ENCODE measurements around the gene LRFN3. TPM values are rescaled to one million over a fixed set of nuclear protein-coding genes. Genes with fewer than 3 reads are reported as not detected.

The LRFN3 gene
- total and polyA plus RNA-seq, 9 donors, result 6.4 to 31.2 (median 20.8) TPM

DNA sequence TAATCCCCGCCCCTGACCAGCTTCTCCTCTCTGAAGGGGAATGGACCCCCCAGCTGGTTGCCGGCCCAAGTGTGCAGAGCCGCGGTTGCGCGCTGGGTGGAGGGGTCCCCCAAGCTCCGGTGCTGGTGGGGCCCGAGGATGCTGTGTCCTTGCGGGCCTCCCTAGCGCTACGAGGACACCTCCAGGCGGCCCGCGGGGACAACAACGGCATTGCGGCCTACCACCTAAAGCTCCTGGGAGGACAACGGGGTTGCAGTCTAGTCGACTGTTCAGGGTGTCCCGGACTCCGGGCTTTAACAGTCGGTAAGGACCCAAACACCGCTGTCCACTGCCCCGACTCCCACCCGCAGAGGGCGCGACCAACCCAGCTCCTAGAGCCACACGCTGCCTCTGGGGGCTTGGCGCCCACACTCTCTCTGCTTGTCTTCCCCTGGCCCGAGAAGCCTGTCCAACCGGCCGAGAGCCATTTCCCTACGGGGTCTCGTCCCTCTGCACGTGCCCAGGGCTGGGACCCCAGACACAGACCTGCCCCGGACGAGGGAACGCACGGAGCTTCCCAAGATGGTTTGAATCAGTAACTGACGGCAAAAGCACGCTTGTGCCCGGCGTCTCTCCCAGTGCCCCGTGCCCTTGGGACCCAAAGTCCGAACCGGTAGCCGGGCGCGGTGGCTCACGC, 57.9 kb downstream of the LRFN3 start:
- H3K36me3 ChIP-seq, result no peaks in the 10 kb centered on the region
- peak overlapping the region; percentile 97 for H3K4me3 ChIP-seq
- intact Hi-C loops (cut with DNase I), result no loop called here
- peaks cover 9% of the 10 kb centered on the region for H3K4me1 ChIP-seq (ENCODE audit: insufficient read depth)
- H3K27me3 ChIP-seq, result no peaks in the 10 kb centered on the region
- H3K27ac ChIP-seq, result no peak overlapping the region
- DNase-seq, result peak in 4 of 5 donors; percentile 35 to 59 (median 55)
- 24 to 36% (median 33%) methylated on average over 47 to 49 of the region's 49 CpGs for WGBS, 3 donors
- H3K9me3 ChIP-seq, result no peaks in the 10 kb centered on the region
- TF ChIP-seq, protein P1, sequence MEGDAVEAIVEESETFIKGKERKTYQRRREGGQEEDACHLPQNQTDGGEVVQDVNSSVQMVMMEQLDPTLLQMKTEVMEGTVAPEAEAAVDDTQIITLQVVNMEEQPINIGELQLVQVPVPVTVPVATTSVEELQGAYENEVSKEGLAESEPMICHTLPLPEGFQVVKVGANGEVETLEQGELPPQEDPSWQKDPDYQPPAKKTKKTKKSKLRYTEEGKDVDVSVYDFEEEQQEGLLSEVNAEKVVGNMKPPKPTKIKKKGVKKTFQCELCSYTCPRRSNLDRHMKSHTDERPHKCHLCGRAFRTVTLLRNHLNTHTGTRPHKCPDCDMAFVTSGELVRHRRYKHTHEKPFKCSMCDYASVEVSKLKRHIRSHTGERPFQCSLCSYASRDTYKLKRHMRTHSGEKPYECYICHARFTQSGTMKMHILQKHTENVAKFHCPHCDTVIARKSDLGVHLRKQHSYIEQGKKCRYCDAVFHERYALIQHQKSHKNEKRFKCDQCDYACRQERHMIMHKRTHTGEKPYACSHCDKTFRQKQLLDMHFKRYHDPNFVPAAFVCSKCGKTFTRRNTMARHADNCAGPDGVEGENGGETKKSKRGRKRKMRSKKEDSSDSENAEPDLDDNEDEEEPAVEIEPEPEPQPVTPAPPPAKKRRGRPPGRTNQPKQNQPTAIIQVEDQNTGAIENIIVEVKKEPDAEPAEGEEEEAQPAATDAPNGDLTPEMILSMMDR (IDR thresholded peaks at IDR 0.05), result no peak
- TF ChIP-seq POLR2A (IDR thresholded peaks at IDR 0.05) (no peak), EP300 (IDR thresholded peaks at IDR 0.05) (no peak)

Small RNA genes within 50 kb of the gene (small RNA-seq; reads per million reads assigned to genes)
- gene AF038458.1, result not detected

Other genes with a start within 250 kb of the LRFN3 start
- gene ZBTB32, start 231.8 kb upstream of the LRFN3 start, total RNA-seq, result under 1 TPM in 1 of 7 donors, not detected in 6; 0.41 TPM
- not detected for gene ZBTB32, start 231.8 kb upstream of the LRFN3 start, polyA plus RNA-seq
- gene KMT2B, start 218.4 kb upstream of the LRFN3 start, total RNA-seq, result 10 to 100 TPM; 13.0 to 53.7 (median 38.4) TPM
- 10 to 100 TPM in 1 of 2 donors, 1 to 10 TPM in 1; 8.8 to 27.2 TPM for gene KMT2B, start 218.4 kb upstream of the LRFN3 start, polyA plus RNA-seq
- 10 to 100 TPM in 3 of 7 donors, 1 to 10 TPM in 4; 3.6 to 12.8 (median 7.6) TPM for gene IGFLR1, start 193.9 kb upstream of the LRFN3 start, total RNA-seq
- 1 to 10 TPM in 1 of 2 donors, under 1 TPM in 1; 0.93 to 9.0 TPM for gene IGFLR1, start 193.9 kb upstream of the LRFN3 start, polyA plus RNA-seq
- gene U2AF1L4, start 191.0 kb upstream of the LRFN3 start, total RNA-seq, result 10 to 100 TPM; 16.7 to 37.5 (median 25.6) TPM
- gene U2AF1L4, start 191.0 kb upstream of the LRFN3 start, polyA plus RNA-seq, result 10 to 100 TPM; 16.7 to 37.7 TPM
- 10 to 100 TPM; 23.4 to 90.4 (median 44.9) TPM for gene PSENEN, start 190.7 kb upstream of the LRFN3 start, total RNA-seq
- 10 to 100 TPM; 34.0 to 44.6 TPM for gene PSENEN, start 190.7 kb upstream of the LRFN3 start, polyA plus RNA-seq
- gene LIN37, start 187.8 kb upstream of the LRFN3 start, total RNA-seq, result 10 to 100 TPM; 14.5 to 25.6 (median 19.1) TPM
- 10 to 100 TPM in 1 of 2 donors, 1 to 10 TPM in 1; 9.8 to 24.1 TPM for gene LIN37, start 187.8 kb upstream of the LRFN3 start, polyA plus RNA-seq
- 100 to 1,000 TPM in 6 of 7 donors, 10 to 100 TPM in 1; 44.9 to 276 (median 232) TPM for gene HSPB6, start 179.3 kb upstream of the LRFN3 start, total RNA-seq
- gene HSPB6, start 179.3 kb upstream of the LRFN3 start, polyA plus RNA-seq, result 100 to 1,000 TPM; 101 to 434 TPM
- 10 to 100 TPM in 5 of 7 donors, 1 to 10 TPM in 2; 3.3 to 59.0 (median 32.0) TPM for gene PROSER3, start 178.2 kb upstream of the LRFN3 start, total RNA-seq
- gene PROSER3, start 178.2 kb upstream of the LRFN3 start, polyA plus RNA-seq, result 10 to 100 TPM; 12.6 to 12.9 TPM
- gene ARHGAP33, start 160.8 kb upstream of the LRFN3 start, total RNA-seq, result 10 to 100 TPM; 14.7 to 52.7 (median 46.1) TPM
- 10 to 100 TPM in 1 of 2 donors, under 1 TPM in 1; 0.95 to 18.5 TPM for gene ARHGAP33, start 160.8 kb upstream of the LRFN3 start, polyA plus RNA-seq
- gene PRODH2, start 123.5 kb upstream of the LRFN3 start, total RNA-seq, result under 1 TPM in 1 of 7 donors, not detected in 6; 0.41 TPM
- gene PRODH2, start 123.5 kb upstream of the LRFN3 start, polyA plus RNA-seq, result not detected
- gene NPHS1, start 83.9 kb upstream of the LRFN3 start, total RNA-seq, result 1 to 10 TPM in 1 of 7 donors, under 1 TPM in 1, not detected in 5; 0.12 to 1.0 TPM
- under 1 TPM in 1 of 2 donors, not detected in 1; 0.01 TPM for gene NPHS1, start 83.9 kb upstream of the LRFN3 start, polyA plus RNA-seq
- gene KIRREL2, start 79.5 kb upstream of the LRFN3 start, total RNA-seq, result under 1 TPM in 2 of 7 donors, not detected in 5; 0.12 to 0.15 TPM
- under 1 TPM; 0.02 to 0.05 TPM for gene KIRREL2, start 79.5 kb upstream of the LRFN3 start, polyA plus RNA-seq
- gene APLP1, start 67.8 kb upstream of the LRFN3 start, total RNA-seq, result 10 to 100 TPM in 1 of 7 donors, 1 to 10 TPM in 3, under 1 TPM in 3; 0.55 to 10.1 (median 1.5) TPM
- gene APLP1, start 67.8 kb upstream of the LRFN3 start, polyA plus RNA-seq, result 1 to 10 TPM; 1.6 to 3.0 TPM
- gene NFKBID, start 35.8 kb upstream of the LRFN3 start, total RNA-seq, result 10 to 100 TPM; 10.4 to 23.7 (median 14.6) TPM
- 1 to 10 TPM; 4.8 to 5.0 TPM for gene NFKBID, start 35.8 kb upstream of the LRFN3 start, polyA plus RNA-seq
- 1 to 10 TPM in 6 of 7 donors, under 1 TPM in 1; 0.92 to 6.3 (median 5.5) TPM for gene HCST, start 33.8 kb upstream of the LRFN3 start, total RNA-seq
- gene HCST, start 33.8 kb upstream of the LRFN3 start, polyA plus RNA-seq, result 1 to 10 TPM; 8.5 to 9.2 TPM
- gene TYROBP, start 28.1 kb upstream of the LRFN3 start, total RNA-seq, result 10 to 100 TPM in 6 of 7 donors, 1 to 10 TPM in 1; 9.2 to 41.5 (median 31.4) TPM
- gene TYROBP, start 28.1 kb upstream of the LRFN3 start, polyA plus RNA-seq, result 100 to 1,000 TPM in 1 of 2 donors, 10 to 100 TPM in 1; 55.1 to 135 TPM
- gene SDHAF1, start 58.8 kb downstream of the LRFN3 start, total RNA-seq, result 10 to 100 TPM; 17.0 to 78.6 (median 20.2) TPM
- gene SDHAF1, start 58.8 kb downstream of the LRFN3 start, polyA plus RNA-seq, result 10 to 100 TPM; 11.2 to 21.6 TPM
- gene SYNE4, start 72.4 kb downstream of the LRFN3 start, total RNA-seq, result 1 to 10 TPM in 4 of 7 donors, under 1 TPM in 3; 0.43 to 2.6 (median 1.7) TPM
- under 1 TPM; 0.37 to 0.48 TPM for gene SYNE4, start 72.4 kb downstream of the LRFN3 start, polyA plus RNA-seq
- 10 to 100 TPM; 12.7 to 25.5 (median 18.6) TPM for gene ALKBH6, start 77.8 kb downstream of the LRFN3 start, total RNA-seq
- 10 to 100 TPM; 17.7 to 18.3 TPM for gene ALKBH6, start 77.8 kb downstream of the LRFN3 start, polyA plus RNA-seq
- gene CLIP3, start 96.5 kb downstream of the LRFN3 start, total RNA-seq, result 10 to 100 TPM; 16.1 to 82.5 (median 54.9) TPM
- gene CLIP3, start 96.5 kb downstream of the LRFN3 start, polyA plus RNA-seq, result 10 to 100 TPM; 34.3 to 91.3 TPM
- 1 to 10 TPM; 5.3 to 7.9 (median 6.5) TPM for gene THAP8, start 117.9 kb downstream of the LRFN3 start, total RNA-seq
- gene THAP8, start 117.9 kb downstream of the LRFN3 start, polyA plus RNA-seq, result 1 to 10 TPM; 1.9 to 5.9 TPM
- 1 to 10 TPM in 2 of 7 donors, under 1 TPM in 5; 0.24 to 1.0 (median 0.69) TPM for gene WDR62, start 118.5 kb downstream of the LRFN3 start, total RNA-seq
- gene WDR62, start 118.5 kb downstream of the LRFN3 start, polyA plus RNA-seq, result under 1 TPM; 0.18 to 0.51 TPM
- gene OVOL3, start 174.8 kb downstream of the LRFN3 start, total RNA-seq, result not detected
- gene OVOL3, start 174.8 kb downstream of the LRFN3 start, polyA plus RNA-seq, result not detected
- gene POLR2I, start 178.5 kb downstream of the LRFN3 start, total RNA-seq, result 10 to 100 TPM; 61.4 to 84.8 (median 70.0) TPM
- 10 to 100 TPM; 49.4 to 73.8 TPM for gene POLR2I, start 178.5 kb downstream of the LRFN3 start, polyA plus RNA-seq
- gene TBCB, start 179.1 kb downstream of the LRFN3 start, total RNA-seq, result 100 to 1,000 TPM in 6 of 7 donors, 10 to 100 TPM in 1; 94.3 to 160 (median 144) TPM
- 100 to 1,000 TPM; 124 to 175 TPM for gene TBCB, start 179.1 kb downstream of the LRFN3 start, polyA plus RNA-seq
- 100 to 1,000 TPM in 6 of 7 donors, 10 to 100 TPM in 1; 69.4 to 571 (median 488) TPM for gene CAPNS1, start 203.7 kb downstream of the LRFN3 start, total RNA-seq
- gene CAPNS1, start 203.7 kb downstream of the LRFN3 start, polyA plus RNA-seq, result 100 to 1,000 TPM; 424 to 783 TPM
- 10 to 100 TPM; 39.9 to 81.4 (median 56.7) TPM for gene COX7A1, start 216.1 kb downstream of the LRFN3 start, total RNA-seq
- gene COX7A1, start 216.1 kb downstream of the LRFN3 start, polyA plus RNA-seq, result 10 to 100 TPM; 31.4 to 36.0 TPM